Smooth muscle cell (in vitro differentiated cells): ENCODE measurements around the gene PPM1J. TPM values are rescaled to one million over a fixed set of nuclear protein-coding genes. Genes with fewer than 3 reads are reported as not detected.

Experiments
- DNase-seq: peaks from one replicate; lab custom pipeline; 2025; ENCODE audit not compliant: unreplicated experiment; lab: John Stamatoyannopoulos, UW
- H2AFZ ChIP-seq: fragments of 200-600 bp; sonication (generic); 2 replicates; pipeline ENCODE4 v1.6.0; 2016; ENCODE audit warnings: antibody characterized with exemption, low read depth, mild to moderate bottlenecking
- H3F3A ChIP-seq: fragments of 200-600 bp; sonication (generic); 2 replicates; pipeline ENCODE4 v1.6.0; 2017; ENCODE audit warnings: antibody characterized with exemption, low read depth
- H3K27ac ChIP-seq: fragments of 200-600 bp; sonication (generic); 2 replicates; pipeline ENCODE4 v1.5.1; 2016; ENCODE audit warnings: low read depth, mild to moderate bottlenecking
- H3K27me3 ChIP-seq: fragments of 200-600 bp; sonication (generic); 2 replicates; pipeline ENCODE4 v1.6.1; 2016; ENCODE audit warnings: low read depth, mild to moderate bottlenecking
- H3K36me3 ChIP-seq: fragments of 200-600 bp; sonication (generic); 2 replicates; pipeline ENCODE4 v1.5.1; 2016; ENCODE audit warnings: low read depth
- H3K4me1 ChIP-seq: fragments of 200-600 bp; sonication (generic); 2 replicates; pipeline ENCODE4 v1.5.1; 2016; ENCODE audit warnings: low read depth
- H3K4me2 ChIP-seq: fragments of 200-600 bp; sonication (generic); 2 replicates; pipeline ENCODE4 v1.6.0; 2016; ENCODE audit warnings: mild to moderate bottlenecking
- H3K4me3 ChIP-seq: fragments of 200-600 bp; sonication (generic); 2 replicates; pipeline ENCODE4 v1.5.1; 2016; ENCODE audit warnings: mild to moderate bottlenecking
- H3K79me2 ChIP-seq: fragments of 200-600 bp; sonication (generic); 2 replicates; pipeline ENCODE4 v1.6.0; 2016; ENCODE audit warnings: low read depth, mild to moderate bottlenecking
- H3K9ac ChIP-seq: fragments of 200-600 bp; sonication (generic); 2 replicates; pipeline ENCODE4 v1.6.0; 2016; ENCODE audit warnings: low read depth
- H3K9me3 ChIP-seq: fragments of 200-600 bp; sonication (generic); replicated peaks from 2 replicates; pipeline ENCODE4 v1.5.1; 2016; ENCODE audit warnings: low read depth
- H4K20me1 ChIP-seq: fragments of 200-600 bp; sonication (generic); 2 replicates; pipeline ENCODE4 v1.6.0; 2016; ENCODE audit warnings: low read depth
- CTCF ChIP-seq: fragments of 200-600 bp; sonication (generic); IDR thresholded peaks from 2 replicates; pipeline ENCODE4 v1.5.1; 2017; ENCODE audit warnings: borderline replicate concordance, mild to moderate bottlenecking, antibody characterized with exemption; ENCODE audit not compliant: insufficient read depth, poor library complexity, severe bottlenecking
- WGBS: methylation state at CpG from one replicate; pipeline ENCODE4 v1.1.7; 2016; ENCODE audit warnings: low lambda C conversion rate; 5-methylcytosine and 5-hydroxymethylcytosine counted together
- polyA plus RNA-seq: library from polyadenylated mRNA; unstranded; fragments of >200 nt; fragmentation: Nextera tagmentation; extraction: Ambion mirVana; gene quantifications from 2 replicates; pipeline ENCODE4 v1.2.1, GENCODE V29; 2016
- total RNA-seq: library from RNA; depleted of rRNA; stranded (reverse); fragments of >200 nt; gene quantifications from 2 replicates; pipeline ENCODE4 v1.2.3, GENCODE V29; 2014

The PPM1J gene
- total and polyA plus RNA-seq, 2 experiments from 2014 or later, result 1.2 to 5.2 TPM

- Histone ChIP-seq H3K4me3 (peak overlapping the region; percentile 45), H3K36me3 (no peaks in the 10 kb centered on the region), H3K9ac (no peak overlapping the region), H3K9me3 (no peaks in the 10 kb centered on the region), H3K4me1 (peaks cover 7% of the 10 kb centered on the region), H3K27me3 (peaks cover 24% of the 10 kb centered on the region), H3K79me2 (no peaks in the 10 kb centered on the region), H2AFZ (peak overlapping the region; percentile 89), H3K4me2 (peak overlapping the region; percentile 87), H3K27ac (no peak overlapping the region), H3F3A (no peaks in the 10 kb centered on the region), H4K20me1 (no peaks in the 10 kb centered on the region)
- 42% methylated on average over 40 of the region's 54 CpGs for WGBS
- no peak for DNase-seq
- no peak for TF ChIP-seq CTCF
These were observed 28.3 kb upstream of the PPM1J start for GRCh38 chr1:112743174-112744008.

- 94% methylated on average over 3 of the region's 3 CpGs for WGBS
- Histone ChIP-seq H3K27ac (no peak overlapping the region), H3K27me3 (no peaks in the 10 kb centered on the region), H4K20me1 (no peaks in the 10 kb centered on the region), H3K9ac (no peak overlapping the region), H2AFZ (no peak overlapping the region), H3K9me3 (no peaks in the 10 kb centered on the region), H3K79me2 (no peaks in the 10 kb centered on the region), H3F3A (no peaks in the 10 kb centered on the region), H3K4me3 (no peak overlapping the region), H3K36me3 (no peaks in the 10 kb centered on the region), H3K4me1 (no peaks in the 10 kb centered on the region), H3K4me2 (no peak overlapping the region)
- DNase-seq, result no peak
- TF ChIP-seq CTCF, result no peak
These were observed 22.4 kb upstream of the PPM1J start for GRCh38 chr1:112737573-112737972.

GRCh38 chr1:112735752-112736151, 20.6 kb upstream of the PPM1J start:
- no peaks in the 10 kb centered on the region for H3K9me3 ChIP-seq
- TF ChIP-seq CTCF, result no peak
- H3K4me2 ChIP-seq, result peak overlapping the region; percentile 16
- peak overlapping the region; percentile 75 for H3K27ac ChIP-seq
- H3K79me2 ChIP-seq, result no peaks in the 10 kb centered on the region
- 91% methylated on average over 1 of the region's 1 CpG for WGBS
- DNase-seq, result no peak
- no peak overlapping the region for H3K4me3 ChIP-seq
- H3F3A ChIP-seq, result no peaks in the 10 kb centered on the region
- no peaks in the 10 kb centered on the region for H3K4me1 ChIP-seq
- no peaks in the 10 kb centered on the region for H3K36me3 ChIP-seq
- no peak overlapping the region for H3K9ac ChIP-seq
- no peaks in the 10 kb centered on the region for H4K20me1 ChIP-seq
- H3K27me3 ChIP-seq, result no peaks in the 10 kb centered on the region
- no peak overlapping the region for H2AFZ ChIP-seq

- no peak overlapping the region for H3K27ac ChIP-seq
- H3K27me3 ChIP-seq, result no peaks in the 10 kb centered on the region
- peaks cover 11% of the 10 kb centered on the region for H3K4me1 ChIP-seq
- no peaks in the 10 kb centered on the region for H3F3A ChIP-seq
- H3K36me3 ChIP-seq, result no peaks in the 10 kb centered on the region
- no peak for DNase-seq
- no peak overlapping the region for H2AFZ ChIP-seq
- no peak overlapping the region for H3K4me2 ChIP-seq
- H4K20me1 ChIP-seq, result no peaks in the 10 kb centered on the region
- no peak overlapping the region for H3K4me3 ChIP-seq
- H3K79me2 ChIP-seq, result no peaks in the 10 kb centered on the region
- H3K9me3 ChIP-seq, result no peaks in the 10 kb centered on the region
- no peak for TF ChIP-seq CTCF
- H3K9ac ChIP-seq, result no peak overlapping the region
- WGBS, result 90% methylated on average over 1 of the region's 1 CpG
These were observed 16.3 kb upstream of the PPM1J start for GRCh38 chr1:112731451-112731850.
